Middle frontal gyrus (tissue), 1 donor: ENCODE data around the gene SCARB2.
A peak's percentile ranks its signal among the peaks of the same experiment; 100 is the strongest.
"Not testable (repeated sequence)": the region's sequence is repeated elsewhere in the genome, so short reads cannot be mapped to it uniquely, and the experiment has no call there.

ENCODE experiments used
- DNase-seq: peaks from one replicate; pipeline ENCODE4 v3.0.0-alpha.2; 2015; ENCODE audit warnings: low spot score; ENCODE audit errors: extremely low spot score

Gene SCARB2, protein sequence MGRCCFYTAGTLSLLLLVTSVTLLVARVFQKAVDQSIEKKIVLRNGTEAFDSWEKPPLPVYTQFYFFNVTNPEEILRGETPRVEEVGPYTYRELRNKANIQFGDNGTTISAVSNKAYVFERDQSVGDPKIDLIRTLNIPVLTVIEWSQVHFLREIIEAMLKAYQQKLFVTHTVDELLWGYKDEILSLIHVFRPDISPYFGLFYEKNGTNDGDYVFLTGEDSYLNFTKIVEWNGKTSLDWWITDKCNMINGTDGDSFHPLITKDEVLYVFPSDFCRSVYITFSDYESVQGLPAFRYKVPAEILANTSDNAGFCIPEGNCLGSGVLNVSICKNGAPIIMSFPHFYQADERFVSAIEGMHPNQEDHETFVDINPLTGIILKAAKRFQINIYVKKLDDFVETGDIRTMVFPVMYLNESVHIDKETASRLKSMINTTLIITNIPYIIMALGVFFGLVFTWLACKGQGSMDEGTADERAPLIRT

DNA sequence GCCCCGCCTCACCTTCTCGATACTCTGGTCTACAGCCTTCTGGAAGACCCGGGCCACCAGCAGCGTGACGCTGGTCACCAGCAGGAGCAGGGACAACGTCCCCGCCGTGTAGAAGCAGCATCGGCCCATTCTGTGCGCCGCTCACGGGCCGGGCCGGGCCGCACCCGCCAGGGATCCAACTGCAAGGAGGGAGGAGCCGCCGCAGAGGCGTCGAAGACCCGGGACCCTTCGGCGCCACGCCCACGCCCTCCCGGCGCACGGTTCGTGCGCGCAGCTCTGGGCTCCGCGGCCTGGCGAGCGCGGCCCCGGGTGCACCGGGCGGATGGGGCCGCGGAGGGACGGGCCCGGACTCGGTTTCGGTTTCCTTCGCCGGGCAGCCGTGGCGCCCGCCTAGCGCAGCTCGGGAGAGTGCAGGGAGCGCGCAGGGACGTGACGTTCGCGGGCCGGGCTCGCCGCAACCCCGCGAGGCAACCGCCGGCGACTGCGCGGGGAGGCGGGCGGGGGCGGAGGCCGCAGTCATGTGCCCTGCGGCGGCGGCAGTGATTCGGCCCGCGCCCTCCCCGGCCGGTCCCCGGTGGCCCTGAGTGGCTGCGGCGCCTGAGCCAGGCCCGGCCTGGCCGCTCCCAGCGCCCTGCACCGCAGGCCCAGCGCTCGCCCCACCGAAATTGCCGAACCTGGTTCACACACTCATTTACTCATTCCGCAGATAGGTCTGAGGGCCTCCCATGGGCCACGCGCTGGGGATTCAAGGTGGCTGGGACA is at the start of gene SCARB2:
Gene SCARB2, minus strand, starts transcription at position 410 of the 762 bp plus-strand sequence. Its CDS starts 281 bp downstream, at position 129.
- peak; percentile 73 for DNase-seq

DNA sequence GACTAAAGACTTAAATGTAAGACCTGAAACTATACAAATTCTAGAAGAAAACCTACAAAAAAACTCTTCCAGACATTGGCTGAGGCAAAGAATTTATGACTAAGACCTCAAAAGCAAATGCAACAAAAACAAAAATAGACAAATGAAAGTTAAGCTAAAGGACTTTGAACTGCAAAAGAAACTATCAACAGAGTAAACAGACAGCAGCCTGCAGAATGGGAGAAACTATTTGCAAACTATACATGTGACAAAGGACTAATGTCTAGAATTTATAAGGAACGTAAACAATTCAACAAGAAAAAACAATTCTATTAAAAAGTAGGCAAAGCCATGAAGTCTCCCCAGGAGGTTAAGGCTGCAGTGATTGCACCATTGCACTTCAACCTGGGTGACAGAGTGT is 46.9 kb upstream of the SCARB2 start:
- DNase-seq: no peak

- no peak for DNase-seq
Measured at GRCh38 chr4:76257824-76258223, 44.2 kb upstream of the SCARB2 start.

DNA sequence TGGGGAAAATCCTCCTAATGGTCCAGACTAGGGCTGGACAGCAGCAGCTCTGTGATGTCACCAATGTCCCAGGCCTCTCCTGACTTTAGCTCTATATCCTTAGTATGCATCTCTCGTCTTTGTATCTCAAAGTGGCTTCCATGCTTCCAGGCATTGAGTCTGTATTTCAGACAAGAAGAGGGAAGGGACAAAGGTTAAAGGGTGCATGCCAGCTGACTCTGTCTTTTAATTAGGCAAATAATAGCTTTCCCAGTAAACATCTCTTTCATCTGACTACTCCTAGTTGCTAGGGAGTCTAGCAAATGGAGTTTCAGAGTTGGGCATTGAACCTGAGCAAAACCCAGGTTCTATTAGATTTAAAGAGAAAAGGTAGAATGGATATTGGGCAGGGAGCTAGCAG is 43.3 kb upstream of the SCARB2 start:
- no peak for DNase-seq

DNA sequence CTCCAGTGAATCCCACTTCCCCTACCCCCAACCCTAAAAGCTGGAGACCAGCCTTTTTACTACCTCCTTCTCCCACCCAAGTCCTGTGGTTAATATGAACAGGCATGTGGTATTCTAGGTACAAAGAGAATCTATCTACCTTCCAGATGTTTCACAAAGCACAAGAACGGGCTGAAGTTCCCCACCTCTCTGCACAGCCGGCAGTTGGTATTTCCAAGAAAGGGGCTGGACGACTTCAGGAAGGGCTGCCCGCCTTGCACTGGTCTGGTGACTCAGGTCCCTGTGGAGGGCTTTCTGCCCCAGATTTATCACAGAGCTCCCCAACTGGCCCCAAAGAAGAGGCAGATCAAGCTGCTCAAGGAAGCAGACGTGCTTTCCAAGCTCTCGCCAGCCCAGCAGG is 42.4 kb upstream of the SCARB2 start:
- no peak for DNase-seq

DNA sequence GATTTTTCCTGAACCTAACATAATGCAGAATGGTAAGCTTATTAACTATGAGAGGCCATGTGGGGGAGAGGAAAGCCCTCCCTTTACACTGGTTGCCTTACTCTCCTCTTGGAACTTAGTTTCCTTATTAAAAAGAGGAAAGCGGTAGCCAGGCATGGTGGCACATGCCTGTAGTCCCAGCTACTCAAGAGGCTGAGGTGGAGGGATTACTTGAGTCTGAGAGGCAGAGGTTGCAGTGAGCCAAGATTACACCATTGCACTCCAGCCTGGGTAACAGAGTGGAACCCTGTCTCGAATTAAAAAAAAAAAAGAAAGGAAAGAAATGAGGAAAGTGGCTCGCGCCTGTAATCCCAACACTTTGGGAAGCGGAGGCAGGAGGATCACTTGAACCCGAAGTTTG is 39.9 kb upstream of the SCARB2 start:
- DNase-seq: no peak

DNA sequence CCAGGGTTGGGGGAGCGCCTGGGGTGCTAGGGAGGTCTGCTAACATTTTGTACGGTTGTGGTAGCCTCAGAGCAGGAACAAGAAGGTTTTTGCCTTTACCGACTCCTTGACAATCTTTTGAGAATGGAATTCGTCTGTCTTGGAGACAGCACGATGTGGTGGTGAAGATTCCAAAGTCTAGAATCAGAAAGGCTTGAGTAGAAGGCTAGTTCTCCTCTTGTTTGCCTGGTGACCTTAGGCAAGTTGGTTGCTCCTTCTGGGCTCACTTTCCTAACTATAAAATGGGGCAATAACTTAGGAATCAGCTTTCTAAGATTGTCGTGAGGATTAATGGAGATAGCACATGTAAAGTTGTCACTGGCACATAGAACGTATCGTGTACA is 38.6 kb upstream of the SCARB2 start:
- no peak for DNase-seq

GRCh38 chr4:76251441-76252270 is 38.0 kb upstream of the SCARB2 start, which contains the start of gene FAM47E:
Gene FAM47E (plus strand): TSS chr4:76251721. CDS start chr4:76251747, 26 bp downstream.
- no peak for DNase-seq

GRCh38 chr4:76250962-76251361 is 37.3 kb upstream of the SCARB2 start:
- no peak for DNase-seq

GRCh38 chr4:76246852-76247251 is 33.2 kb upstream of the SCARB2 start:
- no peak for DNase-seq

- no peak for DNase-seq
Measured at GRCh38 chr4:76246025-76246424, 32.4 kb upstream of the SCARB2 start.

GRCh38 chr4:76243877-76244276 is 30.3 kb upstream of the SCARB2 start:
- DNase-seq: not testable (repeated sequence)

DNA sequence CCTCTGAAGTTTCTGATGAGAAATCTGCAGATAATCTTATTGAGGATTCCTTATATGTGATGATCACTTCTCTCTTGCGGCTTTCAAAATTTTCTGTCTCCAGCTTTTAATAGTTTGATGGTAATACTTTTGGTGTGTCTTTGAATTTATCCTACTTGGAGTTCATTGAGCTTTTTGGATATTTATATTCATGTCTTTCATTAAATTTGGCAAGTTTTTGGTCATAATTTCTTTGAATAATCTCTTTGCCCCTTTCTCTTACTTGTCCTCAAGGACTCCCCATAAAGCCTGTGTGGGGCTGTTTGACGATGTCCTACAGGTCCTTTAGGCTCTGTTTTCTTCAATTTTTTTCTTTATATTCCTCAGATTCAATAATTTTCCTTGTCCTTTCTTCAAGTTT is 26.6 kb upstream of the SCARB2 start:
- no peak for DNase-seq

GRCh38 chr4:76238701-76239100 is 25.1 kb upstream of the SCARB2 start:
- no peak for DNase-seq

DNA sequence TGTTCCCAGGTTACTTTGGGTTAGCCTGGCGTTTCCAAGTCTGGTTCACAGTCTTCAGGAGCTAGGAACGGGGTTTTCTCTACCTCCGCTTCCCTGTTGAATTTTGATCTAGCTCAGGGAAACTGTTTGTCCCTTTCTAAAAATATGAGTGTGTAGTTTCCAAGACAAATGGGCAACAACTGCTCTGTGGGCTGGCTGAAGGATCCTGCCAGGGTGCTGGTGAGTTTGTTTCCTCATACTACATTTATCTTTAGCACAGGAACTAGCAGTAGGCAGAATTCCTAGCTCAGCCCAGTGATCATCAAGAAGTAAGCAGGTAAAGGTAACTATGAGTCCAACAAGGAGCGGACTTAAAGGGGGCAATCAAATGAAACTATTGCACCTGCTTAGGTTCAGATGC is 24.6 kb upstream of the SCARB2 start:
- DNase-seq: peak; percentile 33

DNA sequence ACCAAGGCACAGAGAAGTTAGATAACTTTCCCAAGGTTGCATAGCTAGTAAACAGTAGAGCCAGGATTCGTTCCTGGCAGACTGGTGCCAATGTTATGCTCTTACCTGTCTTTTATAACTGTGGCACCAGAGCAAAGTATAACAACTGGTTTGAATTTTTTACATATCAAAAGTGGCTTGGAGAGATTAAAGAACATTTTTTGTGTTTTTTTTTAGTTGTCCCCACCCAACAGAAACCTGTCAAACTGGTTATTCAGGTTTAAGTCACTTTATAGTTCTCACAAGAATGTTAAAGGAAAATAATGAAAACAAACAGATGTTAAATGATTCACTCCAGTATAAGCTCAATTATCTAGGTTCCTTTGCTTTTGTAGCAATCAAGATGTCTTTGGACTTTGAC is 22.3 kb upstream of the SCARB2 start:
- no peak for DNase-seq

DNA sequence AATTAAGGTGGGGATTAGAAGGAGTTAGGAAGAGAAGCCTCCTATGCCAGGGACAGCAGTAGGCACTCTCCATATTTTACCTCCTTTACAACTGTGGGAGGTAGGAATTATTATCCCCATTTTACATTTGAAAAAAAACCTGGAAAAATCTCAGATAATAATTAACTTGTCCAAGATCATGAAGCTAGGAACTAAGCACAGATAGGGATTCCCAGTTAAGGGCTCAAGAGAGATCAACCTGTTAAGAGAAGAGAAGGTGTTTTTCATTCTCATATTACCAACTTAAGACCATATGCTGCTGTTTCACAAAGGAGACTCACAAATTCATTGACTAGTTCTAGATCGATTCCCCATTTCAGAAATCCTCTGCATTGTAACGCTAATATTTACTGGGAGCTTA is 21.8 kb upstream of the SCARB2 start:
- no peak for DNase-seq

DNA sequence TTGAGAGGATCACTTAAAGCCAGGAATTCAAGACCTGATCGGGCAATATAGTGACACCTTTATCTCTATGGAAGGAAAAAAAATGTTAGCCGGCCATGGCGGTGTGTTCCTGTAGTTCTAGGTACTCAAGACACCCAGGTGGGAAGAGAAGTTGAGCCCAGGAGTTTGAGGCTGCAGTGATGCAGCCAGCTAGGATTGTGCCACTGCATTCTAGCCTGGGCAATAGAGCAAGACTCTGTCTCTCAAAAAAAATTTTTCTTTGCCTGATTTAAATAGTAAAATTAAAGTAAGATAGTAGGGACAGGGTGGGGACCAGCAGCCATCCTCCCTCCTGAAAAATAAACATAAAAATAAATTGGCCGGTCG is 21.0 kb upstream of the SCARB2 start:
- DNase-seq: no peak

DNA sequence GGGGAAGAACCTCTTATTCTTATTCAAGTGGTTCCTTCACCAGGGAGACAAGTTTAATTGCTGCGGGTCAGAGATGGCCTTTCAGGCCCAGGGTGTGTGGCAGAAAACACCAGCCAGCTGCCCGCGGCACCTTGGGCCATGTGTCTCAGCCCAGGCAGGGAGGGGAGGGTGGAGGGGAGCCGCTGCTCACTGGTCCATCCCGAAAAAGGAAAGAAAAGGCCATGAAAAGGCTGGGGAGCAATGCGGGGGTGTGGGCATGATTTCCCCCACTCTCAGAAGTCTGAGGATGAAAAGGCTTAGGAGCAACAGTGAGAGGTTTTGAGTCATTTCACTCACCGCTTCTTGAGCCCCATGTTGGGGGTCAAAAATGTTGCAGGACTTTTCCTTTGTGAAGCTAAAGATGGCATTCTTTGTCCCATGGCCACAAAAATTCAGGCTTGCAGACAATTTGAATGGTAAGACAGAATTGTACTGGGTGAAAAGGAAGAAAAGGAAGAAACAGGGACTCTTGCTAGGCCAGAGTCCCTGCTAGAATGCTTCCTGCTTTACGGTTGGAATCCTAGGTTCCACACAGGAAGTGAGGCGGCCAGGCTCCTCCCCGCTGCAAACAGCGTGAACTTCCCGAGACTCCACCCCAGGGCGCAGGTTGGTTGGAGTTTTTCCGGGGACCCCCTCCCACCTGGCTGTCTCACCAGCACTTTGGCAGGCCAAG is 20.5 kb upstream of the SCARB2 start:
- DNase-seq: no peak

GRCh38 chr4:76233529-76233928 is 19.9 kb upstream of the SCARB2 start:
- DNase-seq: no peak

DNA sequence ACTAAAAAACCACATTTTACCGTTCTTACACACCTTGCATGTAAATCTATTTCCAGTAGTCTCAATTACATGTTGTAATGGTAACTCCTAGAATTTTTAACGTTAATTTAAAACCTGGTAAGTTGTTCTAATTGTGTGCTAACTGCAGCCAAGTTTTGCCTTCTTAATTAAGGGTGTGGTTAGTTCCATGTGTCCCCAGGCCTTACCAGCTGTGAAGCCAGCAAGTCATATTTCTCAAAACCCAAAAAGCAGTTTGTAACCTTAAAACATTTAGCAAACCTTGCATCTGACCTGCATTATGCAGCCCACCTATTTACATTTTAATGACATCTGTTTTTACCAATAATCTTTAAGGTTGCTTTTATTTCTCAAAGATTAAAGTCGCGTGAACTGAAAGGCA is 19.5 kb upstream of the SCARB2 start:
- no peak for DNase-seq
